ENCODE results near the gene LRRC74B.

GRCh38 chr22:21055564-21055834 lies 9.8 kb downstream of the LRRC74B start:
- TF ChIP-seq EP300 (IDR thresholded peaks at IDR 0.05), result no peak
- no peak for TF ChIP-seq CTCF (IDR thresholded peaks at IDR 0.05)

Measured in gastroesophageal sphincter (tissue), 3 donors.